ENCODE measurements around the gene DOCK3. TPM values are rescaled to one million over a fixed set of nuclear protein-coding genes. Genes with fewer than 3 reads are reported as not detected.

Gene DOCK3
- total and polyA plus RNA-seq, 4 donors = 0.01 to 0.08 (median 0.06) TPM; not detected in 1

- no peak for TF ChIP-seq CTCF (IDR thresholded peaks at IDR 0.05; ENCODE audit: low read depth, low read length, missing input control)
- TF ChIP-seq RAD21 (IDR thresholded peaks at IDR 0.05) = no peak
- no peak for TF ChIP-seq JUND (IDR thresholded peaks at IDR 0.05)
- TF ChIP-seq ATF3 (IDR thresholded peaks at IDR 0.05) = no peak
- TF ChIP-seq NR2F2 (IDR thresholded peaks at IDR 0.05) = no peak
- no peak for TF ChIP-seq MAX (IDR thresholded peaks at IDR 0.05)
These were observed 733.3 kb downstream of the DOCK3 start (continued) for GRCh38 chr3:51408021-51408420.

DNA sequence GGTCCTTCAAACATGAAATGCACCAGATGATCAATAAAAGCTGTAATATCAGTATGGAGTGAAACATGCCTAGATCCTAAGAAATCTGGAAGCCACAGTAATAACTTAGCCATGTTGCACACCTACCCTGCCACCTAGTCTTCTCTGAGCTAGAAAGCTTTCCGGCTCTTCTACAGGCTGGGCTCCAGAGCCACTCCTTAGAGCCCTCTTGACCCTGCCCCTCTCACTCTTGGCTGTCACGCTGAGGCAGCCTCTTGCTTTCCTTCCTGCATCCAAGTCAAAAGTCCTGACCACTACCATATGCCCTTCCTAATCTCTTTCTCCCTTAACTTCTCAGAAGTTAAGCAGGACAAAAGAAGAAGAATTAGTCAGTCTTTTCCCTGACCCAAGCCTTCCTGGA, 734.1 kb downstream of the DOCK3 start:
- no peak for TF ChIP-seq TAF1 (conservative IDR thresholded peaks at IDR 0.05)
- no peak for TF ChIP-seq MAX (IDR thresholded peaks at IDR 0.05)
- no peak for TF ChIP-seq FOXA1 (IDR thresholded peaks at IDR 0.05)
- TF ChIP-seq, protein P1, sequence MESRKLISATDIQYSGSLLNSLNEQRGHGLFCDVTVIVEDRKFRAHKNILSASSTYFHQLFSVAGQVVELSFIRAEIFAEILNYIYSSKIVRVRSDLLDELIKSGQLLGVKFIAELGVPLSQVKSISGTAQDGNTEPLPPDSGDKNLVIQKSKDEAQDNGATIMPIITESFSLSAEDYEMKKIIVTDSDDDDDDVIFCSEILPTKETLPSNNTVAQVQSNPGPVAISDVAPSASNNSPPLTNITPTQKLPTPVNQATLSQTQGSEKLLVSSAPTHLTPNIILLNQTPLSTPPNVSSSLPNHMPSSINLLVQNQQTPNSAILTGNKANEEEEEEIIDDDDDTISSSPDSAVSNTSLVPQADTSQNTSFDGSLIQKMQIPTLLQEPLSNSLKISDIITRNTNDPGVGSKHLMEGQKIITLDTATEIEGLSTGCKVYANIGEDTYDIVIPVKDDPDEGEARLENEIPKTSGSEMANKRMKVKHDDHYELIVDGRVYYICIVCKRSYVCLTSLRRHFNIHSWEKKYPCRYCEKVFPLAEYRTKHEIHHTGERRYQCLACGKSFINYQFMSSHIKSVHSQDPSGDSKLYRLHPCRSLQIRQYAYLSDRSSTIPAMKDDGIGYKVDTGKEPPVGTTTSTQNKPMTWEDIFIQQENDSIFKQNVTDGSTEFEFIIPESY (IDR thresholded peaks at IDR 0.05) = no peak
- no peak for TF ChIP-seq CTCF (IDR thresholded peaks at IDR 0.05; ENCODE audit: low read depth, low read length, missing input control)
- no peak for TF ChIP-seq SP1 (IDR thresholded peaks at IDR 0.05)
- TF ChIP-seq, protein P2, sequence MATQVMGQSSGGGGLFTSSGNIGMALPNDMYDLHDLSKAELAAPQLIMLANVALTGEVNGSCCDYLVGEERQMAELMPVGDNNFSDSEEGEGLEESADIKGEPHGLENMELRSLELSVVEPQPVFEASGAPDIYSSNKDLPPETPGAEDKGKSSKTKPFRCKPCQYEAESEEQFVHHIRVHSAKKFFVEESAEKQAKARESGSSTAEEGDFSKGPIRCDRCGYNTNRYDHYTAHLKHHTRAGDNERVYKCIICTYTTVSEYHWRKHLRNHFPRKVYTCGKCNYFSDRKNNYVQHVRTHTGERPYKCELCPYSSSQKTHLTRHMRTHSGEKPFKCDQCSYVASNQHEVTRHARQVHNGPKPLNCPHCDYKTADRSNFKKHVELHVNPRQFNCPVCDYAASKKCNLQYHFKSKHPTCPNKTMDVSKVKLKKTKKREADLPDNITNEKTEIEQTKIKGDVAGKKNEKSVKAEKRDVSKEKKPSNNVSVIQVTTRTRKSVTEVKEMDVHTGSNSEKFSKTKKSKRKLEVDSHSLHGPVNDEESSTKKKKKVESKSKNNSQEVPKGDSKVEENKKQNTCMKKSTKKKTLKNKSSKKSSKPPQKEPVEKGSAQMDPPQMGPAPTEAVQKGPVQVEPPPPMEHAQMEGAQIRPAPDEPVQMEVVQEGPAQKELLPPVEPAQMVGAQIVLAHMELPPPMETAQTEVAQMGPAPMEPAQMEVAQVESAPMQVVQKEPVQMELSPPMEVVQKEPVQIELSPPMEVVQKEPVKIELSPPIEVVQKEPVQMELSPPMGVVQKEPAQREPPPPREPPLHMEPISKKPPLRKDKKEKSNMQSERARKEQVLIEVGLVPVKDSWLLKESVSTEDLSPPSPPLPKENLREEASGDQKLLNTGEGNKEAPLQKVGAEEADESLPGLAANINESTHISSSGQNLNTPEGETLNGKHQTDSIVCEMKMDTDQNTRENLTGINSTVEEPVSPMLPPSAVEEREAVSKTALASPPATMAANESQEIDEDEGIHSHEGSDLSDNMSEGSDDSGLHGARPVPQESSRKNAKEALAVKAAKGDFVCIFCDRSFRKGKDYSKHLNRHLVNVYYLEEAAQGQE (IDR thresholded peaks at IDR 0.05) = no peak
- no peak for TF ChIP-seq HNF4A (conservative IDR thresholded peaks at IDR 0.05)
- no peak for TF ChIP-seq RAD21 (IDR thresholded peaks at IDR 0.05)
- TF ChIP-seq EGR1 (IDR thresholded peaks at IDR 0.05; ENCODE audit: low read depth in 2 of 2) = no peak
- TF ChIP-seq YY1 (IDR thresholded peaks at IDR 0.05) = no peak
- no peak for TF ChIP-seq FOXA2 (IDR thresholded peaks at IDR 0.05)
- no peak for TF ChIP-seq ATF3 (IDR thresholded peaks at IDR 0.05)
- no peak for TF ChIP-seq NR2F2 (IDR thresholded peaks at IDR 0.05)
- TF ChIP-seq GABPA (IDR thresholded peaks at IDR 0.05 in 1 of 2, conservative IDR thresholded peaks at IDR 0.05 in 1 of 2) = no peak
- H3K36me3 ChIP-seq (ENCODE audit: control insufficient read depth in 4 of 4, insufficient read depth in 3 of 4, low read depth in 1 of 4, low read length in 3 of 4) = peaks cover 5 to 43% (median 40%) of the 10 kb centered on the region in 4 donors
- 79% methylated on average over 2 of the region's 2 CpGs for WGBS

More for the DNA sequence above, 734.1 kb downstream of the DOCK3 start:
- DNase-seq (ENCODE audit: low spot score) = no peak
- Histone ChIP-seq H3K4me3 (ENCODE audit: low read depth in 1 of 3, low read length in 3 of 3) (no peak overlapping the region), H3K27me3 (ENCODE audit: control insufficient read depth in 4 of 4, insufficient read depth in 4 of 4, low read length in 3 of 4) (no peaks in the 10 kb centered on the region), H3K9me3 (ENCODE audit: control insufficient read depth in 4 of 4, low read length in 3 of 4) (no peaks in the 10 kb centered on the region), H3K4me1 (ENCODE audit: control insufficient read depth in 4 of 4, insufficient read depth in 4 of 4, low read length in 3 of 4) (no peaks in the 10 kb centered on the region), H3K27ac (ENCODE audit: low read depth in 1 of 2, low read length in 2 of 2) (no peak overlapping the region), H3K9ac (ENCODE audit: low read depth in 1 of 2, low read length in 2 of 2) (no peak overlapping the region)

Measured in liver (tissue), 9 donors.